GM18502 (cell line): Measurements from ENCODE around the gene CACNA2D3.

Source experiments
- ATAC-seq: cut with Tn5 transposase; IDR thresholded peaks from one replicate; pipeline ENCODE4 v1.9.1; 2021; ENCODE audit warnings: mild to moderate bottlenecking; ENCODE audit not compliant: unreplicated experiment, poor library complexity

The CACNA2D3 gene

DNA sequence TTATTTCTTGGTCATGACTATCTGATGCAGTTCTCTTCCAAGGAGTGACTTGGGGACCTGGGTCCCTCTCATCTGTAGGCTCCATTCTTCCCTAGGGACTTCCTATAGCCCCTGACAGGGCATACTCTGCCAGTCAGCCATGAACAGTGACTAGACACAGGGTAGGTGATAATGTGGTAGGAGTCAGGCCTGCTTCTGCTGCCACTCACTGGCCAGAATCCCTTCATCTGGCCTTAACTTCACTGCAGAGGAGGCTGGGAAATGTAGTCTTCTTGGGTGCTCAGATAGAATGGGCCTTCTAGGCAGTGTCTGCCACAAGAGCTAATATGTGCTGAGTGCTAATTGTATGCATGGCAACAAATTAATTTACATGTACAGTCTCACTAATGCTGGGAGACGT lies 84.5 kb downstream of the CACNA2D3 start:
- ATAC-seq: no peak

GRCh38 chr3:54211097-54211496 lies 88.7 kb downstream of the CACNA2D3 start:
- no peak for ATAC-seq

- no peak for ATAC-seq
Observed at GRCh38 chr3:54212723-54213122, 90.4 kb downstream of the CACNA2D3 start.

GRCh38 chr3:54213907-54214306 lies 91.6 kb downstream of the CACNA2D3 start:
- ATAC-seq: no peak

- no peak for ATAC-seq
Observed at GRCh38 chr3:54214845-54215244, 92.5 kb downstream of the CACNA2D3 start.

- ATAC-seq: no peak
Observed at GRCh38 chr3:54215521-54215920, 93.2 kb downstream of the CACNA2D3 start.

DNA sequence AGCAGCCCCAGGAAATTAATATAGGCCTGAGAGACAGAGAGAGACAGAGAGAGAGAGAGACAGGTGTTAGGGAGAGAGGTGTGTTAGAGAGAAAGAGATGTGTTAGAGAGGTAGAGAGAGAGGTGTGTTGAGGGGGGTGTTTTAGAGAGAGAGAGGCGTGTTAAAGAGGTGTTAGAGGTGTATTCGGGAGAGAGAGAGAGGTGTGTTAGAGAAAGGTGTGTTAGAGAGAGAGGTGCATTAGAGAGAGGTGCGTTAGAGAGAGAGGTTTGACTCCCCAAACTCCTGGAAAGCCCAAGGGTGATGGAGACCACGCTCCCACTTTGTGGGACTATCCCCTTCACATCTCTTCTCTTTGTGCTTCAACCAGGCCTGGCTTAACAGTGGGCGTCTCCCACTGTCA lies 95.5 kb downstream of the CACNA2D3 start:
- no peak for ATAC-seq

GRCh38 chr3:54222316-54222715 lies 100.0 kb downstream of the CACNA2D3 start:
- ATAC-seq: no peak

- ATAC-seq: no peak
Observed at GRCh38 chr3:54223063-54223462, 100.7 kb downstream of the CACNA2D3 start.

DNA sequence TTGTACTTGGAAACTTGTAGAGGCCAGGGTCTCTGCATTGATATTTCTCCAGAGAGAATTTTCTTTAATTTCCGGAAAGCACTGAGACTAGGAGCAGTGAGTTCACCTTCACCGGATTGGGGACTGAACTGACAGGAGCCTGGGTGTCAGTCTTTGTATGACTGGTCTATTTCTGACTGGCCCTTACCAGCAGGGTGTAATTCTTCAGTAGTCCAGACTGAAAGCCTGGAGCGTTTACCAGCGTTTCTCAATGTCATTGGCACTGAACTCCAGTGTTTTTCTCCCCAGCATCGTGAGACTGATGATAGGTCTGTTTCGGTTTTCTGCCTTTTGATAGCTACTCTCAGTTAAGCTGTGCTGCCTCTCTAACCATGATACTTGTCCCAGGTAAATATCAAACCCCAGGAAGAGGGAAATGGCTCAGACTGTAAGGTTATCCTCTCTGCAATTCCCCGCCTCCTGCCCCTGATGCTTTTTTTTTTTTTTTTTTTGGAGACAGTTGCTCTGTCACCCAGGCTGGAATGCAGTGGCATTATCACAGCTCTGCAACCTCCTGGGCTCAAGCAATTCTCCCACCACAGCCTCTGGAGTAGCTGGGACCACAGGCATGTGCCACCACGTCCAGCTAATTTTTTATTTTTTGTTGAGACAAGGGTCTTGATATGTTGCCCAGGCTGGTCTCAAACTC lies 103.6 kb downstream of the CACNA2D3 start:
- ATAC-seq: no peak

GRCh38 chr3:54228806-54229205 lies 106.5 kb downstream of the CACNA2D3 start:
- ATAC-seq: no peak

DNA sequence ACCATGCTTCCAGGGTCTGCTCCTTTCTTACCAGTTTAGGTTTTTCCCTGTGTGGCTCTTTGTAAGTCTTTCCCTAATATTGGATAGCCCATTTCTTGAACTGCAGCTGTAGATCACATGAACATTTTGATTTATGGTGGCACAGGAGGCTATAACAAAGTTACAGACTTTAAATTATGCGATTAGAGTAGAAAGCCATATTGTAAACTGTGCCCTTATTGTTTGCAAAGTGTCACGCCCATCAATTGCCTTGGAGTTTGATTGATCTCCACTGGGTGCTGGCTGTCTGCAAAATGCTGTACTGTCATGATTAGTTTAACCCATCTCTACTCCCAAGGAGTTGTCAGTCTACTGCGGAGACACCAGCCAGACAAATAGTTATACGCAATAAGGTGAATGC lies 110.3 kb downstream of the CACNA2D3 start:
- no peak for ATAC-seq

DNA sequence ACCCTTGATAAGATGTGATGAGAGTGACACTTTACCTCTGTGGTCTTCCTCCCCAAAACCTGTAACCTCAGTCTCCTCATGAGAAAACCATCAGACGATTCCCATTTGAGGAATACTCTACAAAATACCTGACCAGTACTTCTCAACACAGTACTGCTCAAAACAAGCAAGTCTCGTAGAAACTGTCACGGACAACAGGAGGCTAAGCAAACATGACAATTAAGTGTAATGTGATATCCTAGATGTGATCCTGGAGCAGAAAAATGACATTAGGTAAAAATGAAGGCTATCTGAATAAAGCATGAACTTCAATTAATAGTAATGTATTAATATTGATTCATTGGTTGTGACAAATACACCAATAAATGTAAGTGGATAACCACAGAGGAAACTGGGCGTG lies 113.6 kb downstream of the CACNA2D3 start:
- ATAC-seq: no peak

DNA sequence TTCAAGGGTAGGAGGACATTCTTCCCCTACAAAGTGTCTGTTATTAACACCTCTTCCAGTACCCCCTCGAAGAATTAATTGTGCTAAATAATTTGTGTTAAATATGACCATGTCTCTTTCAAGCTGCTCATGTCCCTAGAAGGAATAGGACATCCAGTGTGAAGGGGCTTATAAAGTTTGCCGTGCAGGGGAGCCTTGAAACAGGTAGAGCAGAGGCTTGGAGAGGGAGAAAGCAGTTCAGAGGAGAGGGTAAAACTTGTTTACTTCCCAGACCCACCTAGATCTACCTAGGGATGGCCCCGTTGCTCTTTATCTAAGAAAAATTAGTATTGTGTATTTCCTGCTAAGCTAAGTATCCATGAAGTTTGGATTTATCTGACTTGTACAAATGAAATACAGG lies 114.8 kb downstream of the CACNA2D3 start:
- ATAC-seq: no peak

DNA sequence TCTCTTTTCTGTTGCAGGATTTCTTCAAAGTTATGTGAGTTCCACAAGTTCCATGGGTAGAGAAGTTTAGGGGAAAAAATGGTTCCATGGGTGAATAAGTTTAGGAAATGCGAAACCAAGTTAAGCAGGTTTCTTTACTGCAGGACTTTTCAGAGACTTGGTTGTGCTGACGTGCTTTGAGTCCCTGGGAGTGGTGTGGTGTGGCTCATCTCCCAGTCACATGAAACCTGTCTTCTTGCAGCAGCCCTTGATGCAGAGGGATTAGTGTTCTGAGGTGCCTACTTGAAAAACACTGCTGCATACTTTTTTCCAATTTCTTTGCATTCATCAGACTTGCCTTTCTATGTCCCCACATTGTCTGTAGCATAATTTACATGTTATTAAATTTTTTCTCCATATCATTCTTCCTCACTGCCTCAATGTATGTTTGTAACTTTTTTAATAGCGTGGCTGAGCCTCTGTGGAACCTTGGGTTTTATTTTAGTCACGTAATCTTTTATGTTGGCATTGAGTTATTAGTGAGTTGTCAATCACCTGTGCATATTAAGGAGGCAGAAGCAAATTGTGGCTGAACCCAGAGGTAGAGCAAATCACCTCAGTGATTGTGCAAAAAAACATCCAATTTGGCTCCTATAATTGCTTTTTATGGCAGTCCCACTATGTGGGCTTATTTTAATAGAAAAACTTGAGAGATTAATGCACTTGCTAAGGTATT lies 115.6 kb downstream of the CACNA2D3 start:
- no peak for ATAC-seq

GRCh38 chr3:54240309-54240708 lies 118.0 kb downstream of the CACNA2D3 start:
- ATAC-seq: no peak

DNA sequence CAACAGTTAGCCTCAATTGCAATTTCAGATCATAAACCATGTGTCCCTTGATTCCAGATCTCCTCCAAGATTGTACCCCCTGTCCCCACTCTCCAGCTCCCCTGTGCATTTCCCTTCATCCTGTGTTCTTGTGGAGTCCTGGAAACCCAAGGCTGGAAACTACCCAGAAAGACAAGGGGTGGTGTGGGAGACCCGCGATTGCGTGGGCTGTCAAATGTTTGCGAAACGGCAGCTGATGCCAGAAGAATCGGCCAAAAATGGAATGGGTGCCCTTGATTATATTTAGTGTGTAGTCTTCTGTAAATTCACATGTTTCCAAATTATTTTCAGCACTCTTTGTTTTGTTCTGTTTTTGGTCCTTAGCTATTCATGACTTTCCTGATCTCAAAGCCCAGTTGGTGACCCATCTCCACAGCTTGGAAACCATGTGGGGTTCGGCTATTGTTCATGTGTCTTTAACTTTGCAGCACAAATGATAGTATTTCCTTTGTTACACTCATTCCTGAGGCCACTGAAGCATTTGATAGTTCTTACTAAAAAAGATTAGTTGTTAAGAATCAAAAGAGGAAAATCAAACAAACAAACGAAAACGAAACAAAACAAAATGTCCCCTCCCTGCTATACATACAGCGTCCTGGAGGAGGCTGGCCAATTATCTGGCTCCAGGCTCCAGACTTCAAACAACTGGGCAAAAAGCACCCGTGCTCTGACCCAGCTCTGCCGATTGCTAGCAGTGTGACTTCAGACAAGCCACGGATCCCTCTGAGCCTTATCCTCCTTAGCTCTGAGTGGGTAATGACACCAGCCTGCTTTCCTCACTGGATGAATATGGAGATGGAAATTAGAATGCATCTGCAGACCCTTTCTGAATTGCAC lies 120.9 kb downstream of the CACNA2D3 start:
- ATAC-seq: no peak

- no peak for ATAC-seq
Observed at GRCh38 chr3:54243960-54244682, 121.8 kb downstream of the CACNA2D3 start.

GRCh38 chr3:54251705-54252104 lies 129.4 kb downstream of the CACNA2D3 start:
- ATAC-seq: no peak

- ATAC-seq: no peak
Observed at GRCh38 chr3:54257125-54257720, 134.9 kb downstream of the CACNA2D3 start.
